GM19238 (cell line): Measurements from ENCODE around the gene WDR82.

Source experiments
- DNase-seq: peaks from one replicate; pipeline ENCODE4 v3.0.0; 2011; ENCODE audit warnings: low spot score; ENCODE audit not compliant: insufficient read length

WDR82 gene

GRCh38 chr3:52278510-52279069, at the start of gene WDR82:
Gene WDR82 (minus strand): TSS chr3:52278649. CDS start chr3:52278361, 288 bp downstream.
- peak; percentile 97 for DNase-seq

- no peak for DNase-seq
Observed at GRCh38 chr3:52327486-52328290, 49.2 kb upstream of the WDR82 start.

- DNase-seq = no peak
Observed at GRCh38 chr3:52326976-52327375, 48.5 kb upstream of the WDR82 start.

GRCh38 chr3:52325686-52326085, 47.2 kb upstream of the WDR82 start:
- no peak for DNase-seq

- DNase-seq = no peak
Observed at GRCh38 chr3:52324676-52325075, 46.2 kb upstream of the WDR82 start.

- no peak for DNase-seq
Observed at GRCh38 chr3:52323526-52324295, 45.3 kb upstream of the WDR82 start.

- no peak for DNase-seq
Observed at GRCh38 chr3:52322466-52322865, 44.0 kb upstream of the WDR82 start.

GRCh38 chr3:52321481-52321880, 43.0 kb upstream of the WDR82 start:
- DNase-seq = no peak

GRCh38 chr3:52319921-52320595, 41.6 kb upstream of the WDR82 start:
- DNase-seq = no peak

GRCh38 chr3:52318186-52318816, 39.9 kb upstream of the WDR82 start:
- DNase-seq = no peak

GRCh38 chr3:52317208-52318000, 39.0 kb upstream of the WDR82 start:
- DNase-seq = peak; percentile 68

GRCh38 chr3:52315977-52316764, 37.7 kb upstream of the WDR82 start, which contains the start of gene DNAH1:
Gene DNAH1 (plus strand): TSS chr3:52316319. CDS start chr3:52322443, 6,124 bp downstream.
- no peak for DNase-seq

GRCh38 chr3:52315006-52315405, 36.6 kb upstream of the WDR82 start:
- no peak for DNase-seq

GRCh38 chr3:52314489-52314888, 36.0 kb upstream of the WDR82 start:
- no peak for DNase-seq

- DNase-seq = peak; percentile 83
Observed at GRCh38 chr3:52313774-52314188, 35.3 kb upstream of the WDR82 start.

GRCh38 chr3:52313188-52313773, 34.8 kb upstream of the WDR82 start:
- DNase-seq = no peak

GRCh38 chr3:52311576-52312119, 33.2 kb upstream of the WDR82 start:
- DNase-seq = no peak

- DNase-seq = peak; percentile 69
Observed at GRCh38 chr3:52310861-52311575, 32.6 kb upstream of the WDR82 start.
